GM21390 (cell line): Measurements from ENCODE around the gene SATB1.
"Not testable (repeated sequence)": the region's sequence is repeated elsewhere in the genome, so short reads cannot be mapped to it uniquely, and the experiment has no call there.

ENCODE experiments used
- ATAC-seq: cut with Tn5 transposase; IDR thresholded peaks from one replicate; pipeline ENCODE4 v1.9.1; 2021; ENCODE audit not compliant: unreplicated experiment

The SATB1 gene

GRCh38 chr3:18355832-18356231 is 69.3 kb downstream of the SATB1 start:
- ATAC-seq = no peak

DNA sequence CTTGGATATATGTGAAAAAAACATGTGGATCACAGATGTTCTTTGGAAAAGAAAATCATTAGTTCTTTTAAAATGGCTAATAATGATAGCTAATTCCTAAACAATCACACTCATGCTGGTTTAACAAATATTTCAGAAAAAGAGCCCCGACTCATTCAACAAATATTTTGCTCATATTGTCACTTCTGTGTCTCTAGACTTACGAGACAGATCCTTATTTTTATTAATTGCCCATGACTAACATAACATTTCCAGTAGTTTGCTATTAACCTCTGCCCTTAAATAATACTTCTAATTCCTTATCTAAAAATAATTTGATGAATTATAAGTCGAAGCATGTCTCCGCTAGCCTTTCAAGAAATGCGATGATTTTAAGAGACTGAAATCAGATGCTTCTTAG is 70.4 kb downstream of the SATB1 start:
- ATAC-seq = no peak

DNA sequence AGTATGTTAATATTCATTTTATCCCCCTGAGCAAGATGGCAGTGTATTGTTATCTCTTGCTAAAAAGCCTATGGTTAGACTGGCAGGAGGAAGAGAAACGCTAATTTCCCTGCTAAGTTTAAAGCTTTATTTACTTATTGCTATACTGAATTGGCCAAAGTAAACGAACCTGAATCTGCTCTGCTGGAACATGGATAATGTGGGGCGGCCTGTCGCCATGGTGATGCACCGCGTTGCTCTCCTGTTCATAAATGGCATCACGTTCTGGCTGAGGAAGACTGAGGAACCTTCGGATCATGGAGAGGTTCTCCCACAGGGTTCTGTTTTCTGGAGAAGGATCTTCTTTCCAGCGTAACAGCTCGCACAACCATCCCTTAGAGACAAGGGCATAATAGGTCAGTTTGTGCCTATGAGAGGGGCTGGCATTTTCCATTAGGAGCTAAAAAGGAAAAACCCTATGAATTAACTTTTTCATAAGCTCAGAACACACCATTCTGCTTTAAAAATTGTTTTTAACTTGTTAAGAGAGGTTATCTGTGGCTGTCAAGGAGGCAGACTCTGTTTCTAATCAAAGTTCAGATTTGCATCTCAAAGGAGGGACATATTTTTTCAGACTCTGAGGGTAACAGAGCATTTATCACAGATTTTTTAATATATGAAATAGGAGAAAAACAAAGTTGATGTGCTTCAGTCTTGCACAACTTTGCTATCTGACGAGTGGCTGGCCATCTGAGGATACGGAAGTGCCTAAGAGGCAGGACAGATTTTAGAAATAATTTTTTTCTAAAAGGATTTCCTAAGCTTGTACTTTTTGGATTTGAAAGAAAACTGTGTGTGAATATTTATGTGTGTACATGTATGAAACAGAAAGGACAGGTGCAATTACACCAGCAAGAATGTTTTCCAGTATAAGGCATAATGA is 73.1 kb downstream of the SATB1 start:
- no peak for ATAC-seq

DNA sequence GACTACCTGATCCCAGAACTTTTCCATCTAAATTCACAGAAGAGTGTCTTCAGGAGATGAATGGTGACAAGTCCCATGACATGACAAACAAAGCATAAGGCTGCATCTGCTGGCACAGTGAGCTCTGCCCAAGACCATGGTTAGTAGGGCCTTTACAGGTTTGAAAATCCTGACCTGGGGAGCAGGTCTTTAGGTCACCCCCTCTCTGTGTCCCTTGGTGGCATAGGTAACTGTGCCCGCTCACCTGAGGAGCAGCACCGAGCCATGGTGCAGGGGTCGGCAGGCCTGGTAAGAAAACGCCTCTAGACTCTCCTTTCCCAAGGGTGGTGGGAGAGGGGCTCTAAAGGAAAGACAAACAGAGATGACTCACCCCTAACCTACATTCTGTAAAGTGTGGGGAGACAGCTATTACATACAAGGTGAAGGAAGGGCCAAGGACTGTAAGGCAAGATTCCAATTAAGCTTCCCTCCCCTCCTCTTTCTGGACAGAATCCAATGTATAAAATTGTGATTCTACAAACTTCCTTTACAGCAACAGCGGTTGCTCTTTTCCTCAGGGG is 74.0 kb downstream of the SATB1 start:
- ATAC-seq = no peak

DNA sequence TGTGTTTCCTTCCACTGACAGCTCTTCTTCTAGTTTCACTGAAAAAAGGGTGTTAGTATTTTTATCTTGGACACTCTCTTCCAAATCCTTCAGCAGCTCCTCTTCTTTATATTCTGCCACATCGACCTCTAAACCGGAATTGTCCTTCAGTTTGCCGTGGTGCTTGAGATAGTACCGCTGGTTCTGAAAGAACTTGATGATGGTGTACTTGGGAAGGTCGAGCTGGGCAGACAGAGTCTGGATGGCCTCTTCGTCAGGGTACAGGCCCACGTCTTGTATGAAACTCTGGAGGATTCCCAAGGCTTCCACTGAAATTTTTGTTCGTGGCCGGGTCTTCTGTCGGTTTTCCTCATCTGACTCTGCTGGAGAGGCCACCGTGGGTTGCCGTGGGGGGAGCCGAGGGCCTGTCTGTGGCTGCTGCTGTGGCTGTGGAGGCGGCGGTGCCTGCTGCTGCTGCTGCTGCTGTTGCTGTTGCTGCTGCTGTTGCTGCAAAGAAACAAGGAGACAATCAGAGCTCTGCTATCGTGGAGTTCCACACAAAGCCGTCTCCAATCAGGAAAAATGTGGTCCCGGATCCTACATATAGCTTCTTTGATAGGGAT is 75.8 kb downstream of the SATB1 start:
- no peak for ATAC-seq

GRCh38 chr3:18346097-18346496 is 79.0 kb downstream of the SATB1 start:
- no peak for ATAC-seq

- ATAC-seq = no peak
Observed at GRCh38 chr3:18345015-18345367, 80.1 kb downstream of the SATB1 start.

GRCh38 chr3:18344306-18345014 is 80.7 kb downstream of the SATB1 start:
- ATAC-seq = no peak

DNA sequence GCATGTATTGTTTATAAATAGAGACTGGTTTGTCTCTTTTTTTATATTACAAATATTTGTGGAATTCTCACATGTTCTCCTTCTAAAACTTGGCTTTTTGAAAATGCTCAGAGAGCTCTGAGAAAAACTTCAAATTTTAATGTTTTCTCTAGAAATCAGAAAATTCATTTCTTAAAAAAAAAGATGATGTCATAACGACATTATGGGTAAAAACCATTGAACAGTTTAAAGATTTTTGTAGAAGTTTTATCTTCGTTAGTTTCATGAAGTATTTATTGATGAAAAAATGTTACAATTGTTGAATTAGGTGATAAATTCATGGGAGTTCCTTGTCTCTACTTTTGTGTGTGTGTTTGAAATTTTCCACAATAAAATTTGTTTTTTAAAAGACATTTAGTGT is 81.3 kb downstream of the SATB1 start:
- no peak for ATAC-seq

GRCh38 chr3:18338827-18339514 is 86.2 kb downstream of the SATB1 start:
- ATAC-seq = no peak

DNA sequence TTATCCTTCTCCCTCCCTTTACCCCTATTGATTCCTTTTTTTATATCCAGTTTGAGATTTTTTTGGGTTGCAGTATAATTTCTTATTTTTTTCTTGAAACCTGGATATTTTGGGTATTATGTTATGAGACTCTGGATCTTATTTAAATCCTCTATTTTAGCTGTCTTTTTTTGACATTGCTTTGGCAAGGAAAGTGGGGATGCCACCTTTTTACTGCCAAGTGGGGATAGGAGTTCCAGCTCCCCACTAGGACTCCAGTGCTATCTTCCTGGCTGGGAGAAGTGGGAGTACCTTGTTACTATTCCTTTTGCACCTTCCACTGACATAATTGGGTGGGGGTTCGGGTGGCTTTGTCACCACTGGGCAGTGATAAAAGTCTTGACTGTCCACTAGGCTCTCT is 87.9 kb downstream of the SATB1 start:
- no peak for ATAC-seq

GRCh38 chr3:18334837-18335601 is 90.1 kb downstream of the SATB1 start:
- ATAC-seq = no peak

- not testable (repeated sequence) for ATAC-seq
Observed at GRCh38 chr3:18330772-18331441, 94.2 kb downstream of the SATB1 start.

DNA sequence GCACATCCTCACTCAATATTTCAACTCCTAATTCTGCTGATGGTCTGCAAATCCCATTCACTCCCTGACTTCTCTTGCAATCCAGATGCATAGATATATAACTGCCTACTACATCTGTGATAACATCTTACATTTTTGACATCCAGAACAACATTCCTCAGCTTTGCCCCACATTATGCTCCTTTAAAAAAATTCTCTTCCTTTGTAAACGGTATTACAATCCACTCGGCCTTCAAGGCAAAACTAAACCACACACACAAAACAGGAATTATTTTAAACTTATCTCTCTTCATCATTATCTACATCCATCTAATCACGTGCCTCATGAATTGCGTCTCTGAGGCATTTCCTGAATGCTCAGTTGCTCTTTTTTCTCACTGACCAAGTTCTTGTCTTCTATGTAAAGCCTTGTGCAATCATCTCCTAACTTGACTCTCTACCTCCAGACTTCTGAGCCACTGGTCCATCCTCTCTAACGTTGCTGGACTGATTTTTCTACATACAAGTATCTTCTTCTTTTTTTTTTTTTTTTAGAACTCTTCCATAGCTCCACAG is 117.0 kb downstream of the SATB1 start:
- no peak for ATAC-seq

GRCh38 chr3:18307529-18307928 is 117.6 kb downstream of the SATB1 start:
- no peak for ATAC-seq

GRCh38 chr3:18302517-18302916 is 122.6 kb downstream of the SATB1 start:
- no peak for ATAC-seq

DNA sequence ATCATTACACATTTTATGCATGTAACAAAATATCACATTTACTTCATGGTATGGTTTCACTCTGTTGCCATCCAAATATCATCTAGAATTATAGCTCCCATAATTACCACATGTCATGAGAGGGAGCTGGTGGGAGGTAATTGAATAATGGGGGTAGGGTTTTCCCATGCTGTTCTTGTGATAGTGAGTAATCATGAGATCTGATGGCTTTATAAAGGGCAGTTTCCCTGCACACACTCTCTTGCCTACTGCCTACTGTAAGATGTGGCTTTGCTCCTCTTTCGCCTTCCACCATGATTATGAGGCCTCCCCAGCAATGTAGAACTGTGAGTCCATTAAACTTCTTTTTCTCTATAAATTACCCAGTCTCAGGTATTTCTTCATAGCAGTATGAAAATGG is 123.4 kb downstream of the SATB1 start:
- no peak for ATAC-seq

DNA sequence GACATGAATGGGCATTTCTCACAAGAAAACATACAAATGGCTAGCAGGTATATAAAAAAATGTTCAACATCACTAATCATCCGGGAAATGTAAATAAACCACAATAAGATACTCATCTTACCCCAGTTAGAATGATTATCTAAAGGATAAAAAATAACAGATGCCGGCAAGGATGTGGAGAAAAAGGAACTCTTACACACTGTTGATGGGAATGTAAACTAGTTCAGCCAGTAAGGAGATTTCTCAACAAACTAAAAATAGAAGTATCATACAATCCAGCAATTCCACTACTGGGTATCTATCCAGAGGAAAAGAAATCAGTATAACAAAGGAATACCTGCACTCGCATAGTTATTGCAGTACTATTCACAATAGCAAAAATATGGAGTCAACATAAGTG is 124.2 kb downstream of the SATB1 start:
- no peak for ATAC-seq

DNA sequence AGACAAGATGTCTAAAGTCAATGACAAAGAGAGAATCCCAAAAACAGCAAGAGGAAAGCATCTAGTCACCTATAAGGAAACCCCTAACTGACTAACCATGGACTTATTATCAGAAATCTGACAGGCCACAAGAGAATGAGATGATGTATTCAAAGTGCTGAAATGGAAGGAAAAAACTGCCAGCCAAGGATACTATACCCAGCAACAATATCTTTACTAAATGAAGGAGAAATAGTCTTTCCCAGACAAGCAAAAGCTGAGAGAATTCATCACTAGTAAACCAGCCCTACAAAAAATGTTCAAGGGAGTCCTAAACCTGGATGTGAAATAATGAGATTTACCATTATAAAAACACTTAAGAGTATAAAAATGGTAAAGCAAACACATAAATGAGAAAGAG is 128.0 kb downstream of the SATB1 start:
- no peak for ATAC-seq
